ENCODE measurements around the gene SEC14L1.

SEC14L1 gene

DNA sequence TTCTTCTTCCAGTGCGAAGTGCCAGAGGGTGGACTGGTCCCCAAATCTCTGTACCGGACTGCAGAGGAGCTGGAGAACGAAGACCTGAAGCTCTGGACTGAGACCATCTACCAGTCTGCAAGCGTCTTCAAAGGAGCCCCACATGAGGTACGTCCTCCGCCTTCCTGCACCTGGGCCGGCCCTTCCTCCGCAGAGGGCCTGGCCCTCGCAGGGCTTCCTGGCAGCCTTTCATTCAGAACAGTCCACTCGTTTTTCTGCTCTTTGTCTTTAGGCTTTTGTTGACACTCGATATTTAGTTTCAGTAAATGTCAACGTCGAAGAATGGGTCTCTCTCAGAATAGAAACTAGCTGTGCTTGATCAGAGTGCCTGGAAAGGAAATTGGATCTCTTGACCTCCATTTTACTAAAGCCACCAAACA, 68.6 kb downstream of the SEC14L1 start:
- H3K4me3 ChIP-seq (replicated peaks; ENCODE audit: low read depth, low read length): no peak overlapping the region
- no peak for DNase-seq (ENCODE audit: low read depth)
- TF ChIP-seq, protein P1, sequence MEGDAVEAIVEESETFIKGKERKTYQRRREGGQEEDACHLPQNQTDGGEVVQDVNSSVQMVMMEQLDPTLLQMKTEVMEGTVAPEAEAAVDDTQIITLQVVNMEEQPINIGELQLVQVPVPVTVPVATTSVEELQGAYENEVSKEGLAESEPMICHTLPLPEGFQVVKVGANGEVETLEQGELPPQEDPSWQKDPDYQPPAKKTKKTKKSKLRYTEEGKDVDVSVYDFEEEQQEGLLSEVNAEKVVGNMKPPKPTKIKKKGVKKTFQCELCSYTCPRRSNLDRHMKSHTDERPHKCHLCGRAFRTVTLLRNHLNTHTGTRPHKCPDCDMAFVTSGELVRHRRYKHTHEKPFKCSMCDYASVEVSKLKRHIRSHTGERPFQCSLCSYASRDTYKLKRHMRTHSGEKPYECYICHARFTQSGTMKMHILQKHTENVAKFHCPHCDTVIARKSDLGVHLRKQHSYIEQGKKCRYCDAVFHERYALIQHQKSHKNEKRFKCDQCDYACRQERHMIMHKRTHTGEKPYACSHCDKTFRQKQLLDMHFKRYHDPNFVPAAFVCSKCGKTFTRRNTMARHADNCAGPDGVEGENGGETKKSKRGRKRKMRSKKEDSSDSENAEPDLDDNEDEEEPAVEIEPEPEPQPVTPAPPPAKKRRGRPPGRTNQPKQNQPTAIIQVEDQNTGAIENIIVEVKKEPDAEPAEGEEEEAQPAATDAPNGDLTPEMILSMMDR (IDR thresholded peaks at IDR 0.05; ENCODE audit: low read length, missing control alignments): no peak

DNA sequence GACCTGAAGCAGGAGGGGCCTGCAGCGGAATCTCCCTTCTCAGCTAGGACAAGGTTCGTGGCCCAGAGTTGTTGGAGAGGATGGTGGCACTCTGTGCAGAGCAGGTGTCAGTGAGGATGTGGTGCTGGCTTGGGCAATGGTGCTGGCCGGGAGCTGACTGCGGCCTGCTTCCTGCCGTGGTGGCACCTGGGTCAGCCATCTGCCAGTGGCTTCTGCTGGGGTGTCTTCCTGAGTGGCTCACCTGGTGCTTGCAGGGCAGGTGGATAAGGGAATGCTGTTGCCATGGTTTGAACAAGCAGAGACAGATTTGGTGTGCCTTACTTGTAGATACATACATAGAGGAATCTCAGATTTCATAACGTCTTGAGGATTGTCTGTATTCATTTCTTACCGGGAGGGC, 69.6 kb downstream of the SEC14L1 start:
- no peak overlapping the region for H3K4me3 ChIP-seq (replicated peaks; ENCODE audit: low read depth, low read length)
- no peak for DNase-seq (ENCODE audit: low read depth)
- TF ChIP-seq, protein P1 (IDR thresholded peaks at IDR 0.05; ENCODE audit: low read length, missing control alignments): no peak

DNA sequence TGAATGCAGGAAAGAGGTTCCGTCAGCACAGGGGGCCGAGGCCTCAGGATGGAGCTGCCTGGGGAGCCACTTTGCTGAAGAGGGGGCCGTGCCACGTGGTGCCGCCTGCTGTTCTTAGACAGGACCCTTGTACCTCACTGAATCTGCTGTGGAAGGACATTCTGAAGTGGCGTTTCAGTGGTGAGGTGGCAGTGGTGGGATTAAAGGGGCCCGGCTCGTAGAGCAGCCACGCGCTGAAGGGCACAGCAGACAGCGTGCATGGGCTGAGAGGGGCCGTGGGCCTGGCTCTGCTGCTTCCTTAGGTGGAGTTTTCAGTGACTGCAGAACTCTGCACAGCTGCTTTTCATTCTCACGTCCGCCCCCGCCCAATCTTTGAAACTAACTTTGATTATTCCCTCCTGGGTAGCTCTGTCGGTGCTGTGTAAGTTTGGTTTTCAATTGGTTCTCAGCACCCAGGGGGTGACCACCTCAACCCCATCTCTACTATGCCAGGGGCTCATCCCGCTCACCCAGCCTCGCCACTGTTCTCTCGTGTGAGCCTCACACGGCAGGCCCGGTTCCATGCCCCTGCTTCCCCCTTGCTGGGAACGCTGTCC, 70.3 kb downstream of the SEC14L1 start:
- H3K4me3 ChIP-seq (replicated peaks; ENCODE audit: low read depth, low read length): no peak overlapping the region
- TF ChIP-seq, protein P1 (IDR thresholded peaks at IDR 0.05; ENCODE audit: low read length, missing control alignments): no peak
- DNase-seq (ENCODE audit: low read depth): no peak

DNA sequence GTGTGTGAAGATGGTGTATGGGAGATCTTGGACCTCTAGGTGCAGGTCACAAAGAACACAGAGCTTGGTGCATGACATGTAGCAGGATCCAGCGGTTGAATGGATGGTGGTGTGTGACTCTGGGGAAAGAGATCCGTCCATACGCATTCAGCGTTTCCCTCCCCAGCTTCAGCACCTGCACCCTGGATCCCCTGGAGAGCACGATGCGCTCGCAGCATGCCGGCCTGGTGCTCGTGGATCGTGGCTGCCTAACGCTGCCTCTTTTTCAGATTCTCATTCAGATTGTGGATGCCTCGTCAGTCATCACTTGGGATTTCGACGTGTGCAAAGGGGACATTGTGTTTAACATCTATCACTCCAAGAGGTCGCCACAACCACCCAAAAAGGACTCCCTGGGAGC, 70.9 kb downstream of the SEC14L1 start:
- TF ChIP-seq, protein P1 (IDR thresholded peaks at IDR 0.05; ENCODE audit: low read length, missing control alignments): no peak
- DNase-seq (ENCODE audit: low read depth): no peak
- no peak overlapping the region for H3K4me3 ChIP-seq (replicated peaks; ENCODE audit: low read depth, low read length)

DNA sequence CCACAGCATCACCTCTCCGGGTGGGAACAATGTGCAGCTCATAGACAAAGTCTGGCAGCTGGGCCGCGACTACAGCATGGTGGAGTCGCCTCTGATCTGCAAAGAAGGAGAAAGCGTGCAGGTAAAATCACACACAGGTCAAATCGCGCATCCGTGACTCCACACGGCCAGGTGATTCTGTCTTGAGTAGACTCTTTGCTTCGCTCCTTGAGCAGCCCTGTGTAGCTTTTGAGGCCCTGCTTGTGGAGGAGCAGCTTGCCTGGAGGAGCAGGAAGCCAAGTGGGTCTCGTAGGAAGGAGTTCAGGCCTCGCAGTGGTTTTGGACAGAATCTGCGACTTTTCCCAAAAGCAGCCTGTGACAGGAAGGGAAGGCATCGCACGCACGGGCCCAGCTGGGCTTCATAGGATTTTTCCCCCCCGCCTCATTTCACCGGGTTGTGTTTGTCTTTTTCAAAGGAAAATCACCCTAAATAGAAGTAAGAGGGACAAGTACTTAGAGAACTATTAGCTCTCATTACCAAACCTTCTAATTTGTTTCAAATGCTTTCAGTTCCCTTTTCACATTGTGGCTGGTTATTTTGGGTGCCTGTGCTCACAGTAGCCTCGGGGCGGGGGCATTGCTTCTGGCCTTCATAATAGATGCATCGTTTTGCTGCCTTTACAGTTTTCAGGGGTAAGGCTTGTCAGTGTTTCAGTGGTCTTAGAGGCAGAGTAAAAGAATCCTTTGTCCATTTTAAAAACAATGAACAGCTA, 71.5 kb downstream of the SEC14L1 start:
- no peak overlapping the region for H3K4me3 ChIP-seq (replicated peaks; ENCODE audit: low read depth, low read length)
- no peak for DNase-seq (ENCODE audit: low read depth)
- TF ChIP-seq, protein P1 (IDR thresholded peaks at IDR 0.05; ENCODE audit: low read length, missing control alignments): no peak

DNA sequence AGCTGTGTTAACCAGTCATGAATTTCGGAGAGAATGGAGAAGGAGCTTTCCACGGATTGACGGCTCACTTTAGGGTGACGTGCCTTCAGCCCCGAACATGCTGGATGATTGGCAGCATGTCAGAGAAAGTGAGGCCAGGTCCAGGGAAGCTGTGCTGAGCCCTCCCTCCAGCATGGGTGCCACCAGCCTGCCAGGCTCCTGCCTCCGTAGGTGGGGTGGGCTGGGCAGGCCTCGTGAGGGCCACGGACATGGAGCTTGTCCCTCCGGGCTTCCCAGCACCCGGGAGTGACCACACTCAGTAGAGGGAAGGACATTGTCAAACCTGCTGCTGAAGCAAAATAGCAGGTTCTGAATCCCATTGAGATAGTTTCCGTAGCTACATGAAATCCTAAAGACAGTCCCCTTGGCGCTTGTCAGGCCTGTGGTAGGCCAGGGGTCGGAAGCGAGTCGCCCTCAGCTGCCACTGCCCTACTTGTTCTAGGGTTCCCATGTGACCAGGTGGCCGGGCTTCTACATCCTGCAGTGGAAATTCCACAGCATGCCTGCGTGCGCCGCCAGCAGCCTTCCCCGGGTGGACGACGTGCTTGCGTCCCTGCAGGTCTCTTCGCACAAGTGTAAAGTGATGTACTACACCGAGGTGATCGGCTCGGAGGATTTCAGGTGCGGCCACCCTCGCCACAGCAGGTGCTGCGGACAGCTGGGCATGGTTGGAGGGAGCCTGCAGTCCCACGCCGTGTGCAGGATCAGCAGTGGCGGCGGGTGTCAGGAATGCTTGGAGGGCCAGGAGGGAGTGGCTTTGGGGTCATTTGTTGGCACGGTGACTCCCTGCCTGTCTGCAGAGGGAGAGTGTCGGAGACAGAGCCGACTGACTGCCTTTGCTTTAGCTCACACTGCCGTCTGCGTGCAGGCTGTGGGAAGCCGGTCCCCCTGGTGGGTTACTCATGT, 72.3 kb downstream of the SEC14L1 start:
- H3K4me3 ChIP-seq (replicated peaks; ENCODE audit: low read depth, low read length): no peak overlapping the region
- TF ChIP-seq, protein P1 (IDR thresholded peaks at IDR 0.05; ENCODE audit: low read length, missing control alignments): no peak
- no peak for DNase-seq (ENCODE audit: low read depth)

Data from fibroblast of pulmonary artery (primary cell).